ENCODE data around the gene GRIA3.

Gene GRIA3

GRCh38 chrX:123184219-123184865 lies at the start of gene GRIA3:
GRIA3 (plus strand) TSS chrX:123184278; CDS start chrX:123184536, 258 bp downstream.
- H3K27me3 Mint-ChIP-seq = peaks cover 34% of the 10 kb centered on the region
- DNase-seq (no peak), ATAC-seq (no peak)
- H3K4me1 Mint-ChIP-seq = peaks cover 4% of the 10 kb centered on the region
- no peaks in the 10 kb centered on the region for H3K9me3 Mint-ChIP-seq
- no peaks in the 10 kb centered on the region for H3K36me3 Mint-ChIP-seq (ENCODE audit: low read depth)
- no peak within 1 kb of the TSS for H3K27ac Mint-ChIP-seq
- H3K4me3 Mint-ChIP-seq = no peak within 1 kb of the TSS

- H3K4me1 Mint-ChIP-seq = no peaks in the 10 kb centered on the region
- no peaks in the 10 kb centered on the region for H3K27me3 Mint-ChIP-seq
- H3K27ac Mint-ChIP-seq = no peak overlapping the region
- no peak for DNase-seq
- no peak overlapping the region for H3K4me3 Mint-ChIP-seq
- no peaks in the 10 kb centered on the region for H3K9me3 Mint-ChIP-seq
- no peaks in the 10 kb centered on the region for H3K36me3 Mint-ChIP-seq (ENCODE audit: low read depth)
- ATAC-seq = no peak
These were observed 45.6 kb upstream of the GRIA3 start for GRCh38 chrX:123138473-123138872.

- no peak for DNase-seq
- Mint-ChIP-seq H3K27ac (no peak overlapping the region), H3K4me1 (no peaks in the 10 kb centered on the region), H3K9me3 (no peaks in the 10 kb centered on the region), H3K27me3 (no peaks in the 10 kb centered on the region), H3K36me3 (ENCODE audit: low read depth) (no peaks in the 10 kb centered on the region), H3K4me3 (no peak overlapping the region)
- ATAC-seq = no peak
These were observed 43.6 kb upstream of the GRIA3 start for GRCh38 chrX:123140454-123140853.

- H3K27ac Mint-ChIP-seq = no peak overlapping the region
- no peaks in the 10 kb centered on the region for H3K36me3 Mint-ChIP-seq (ENCODE audit: low read depth)
- DNase-seq (no peak), ATAC-seq (no peak)
- no peaks in the 10 kb centered on the region for H3K9me3 Mint-ChIP-seq
- H3K4me1 Mint-ChIP-seq = no peaks in the 10 kb centered on the region
- H3K27me3 Mint-ChIP-seq = no peaks in the 10 kb centered on the region
- H3K4me3 Mint-ChIP-seq = no peak overlapping the region
These were observed 43.2 kb upstream of the GRIA3 start for GRCh38 chrX:123140904-123141303.

- ATAC-seq (no peak), DNase-seq (no peak)
- Mint-ChIP-seq H3K9me3 (no peaks in the 10 kb centered on the region), H3K27me3 (no peaks in the 10 kb centered on the region), H3K27ac (no peak overlapping the region), H3K36me3 (ENCODE audit: low read depth) (no peaks in the 10 kb centered on the region), H3K4me3 (no peak overlapping the region), H3K4me1 (no peaks in the 10 kb centered on the region)
These were observed 30.2 kb upstream of the GRIA3 start for GRCh38 chrX:123153846-123154335.

- DNase-seq = no peak
- ATAC-seq = no peak
- Mint-ChIP-seq H3K4me1 (no peaks in the 10 kb centered on the region), H3K36me3 (ENCODE audit: low read depth) (no peaks in the 10 kb centered on the region), H3K27me3 (no peaks in the 10 kb centered on the region), H3K4me3 (no peak overlapping the region), H3K27ac (no peak overlapping the region), H3K9me3 (peaks cover 3% of the 10 kb centered on the region)
These were observed 28.8 kb upstream of the GRIA3 start for GRCh38 chrX:123155327-123155726.

GRCh38 chrX:123157586-123157985 lies 26.5 kb upstream of the GRIA3 start:
- H3K36me3 Mint-ChIP-seq (ENCODE audit: low read depth) = no peaks in the 10 kb centered on the region
- ATAC-seq = no peak
- H3K4me3 Mint-ChIP-seq = no peak overlapping the region
- no peaks in the 10 kb centered on the region for H3K27me3 Mint-ChIP-seq
- H3K9me3 Mint-ChIP-seq = peaks cover 5% of the 10 kb centered on the region
- H3K27ac Mint-ChIP-seq = no peak overlapping the region
- no peaks in the 10 kb centered on the region for H3K4me1 Mint-ChIP-seq
- DNase-seq = no peak

- Mint-ChIP-seq H3K9me3 (peaks cover 5% of the 10 kb centered on the region), H3K27me3 (no peaks in the 10 kb centered on the region), H3K4me3 (no peak overlapping the region), H3K27ac (no peak overlapping the region), H3K4me1 (no peaks in the 10 kb centered on the region), H3K36me3 (ENCODE audit: low read depth) (no peaks in the 10 kb centered on the region)
- ATAC-seq (no peak), DNase-seq (no peak)
These were observed 24.7 kb upstream of the GRIA3 start for GRCh38 chrX:123159403-123159802.

- H3K9me3 Mint-ChIP-seq = peaks cover 7% of the 10 kb centered on the region
- no peak for ATAC-seq
- no peaks in the 10 kb centered on the region for H3K4me1 Mint-ChIP-seq
- H3K36me3 Mint-ChIP-seq (ENCODE audit: low read depth) = no peaks in the 10 kb centered on the region
- H3K27ac Mint-ChIP-seq = no peak overlapping the region
- no peak overlapping the region for H3K4me3 Mint-ChIP-seq
- DNase-seq = no peak
- H3K27me3 Mint-ChIP-seq = no peaks in the 10 kb centered on the region
These were observed 16.5 kb upstream of the GRIA3 start for GRCh38 chrX:123167621-123168020.

- H3K36me3 Mint-ChIP-seq (ENCODE audit: low read depth) = no peaks in the 10 kb centered on the region
- no peak for DNase-seq
- no peaks in the 10 kb centered on the region for H3K4me1 Mint-ChIP-seq
- no peak overlapping the region for H3K27ac Mint-ChIP-seq
- H3K9me3 Mint-ChIP-seq = peaks cover 7% of the 10 kb centered on the region
- no peak overlapping the region for H3K4me3 Mint-ChIP-seq
- no peak for ATAC-seq
- H3K27me3 Mint-ChIP-seq = no peaks in the 10 kb centered on the region
These were observed 14.7 kb upstream of the GRIA3 start for GRCh38 chrX:123169247-123169901.

GRCh38 chrX:123170546-123170945 lies 13.5 kb upstream of the GRIA3 start:
- no peak for DNase-seq
- no peak for ATAC-seq
- H3K4me3 Mint-ChIP-seq = no peak overlapping the region
- H3K4me1 Mint-ChIP-seq = no peaks in the 10 kb centered on the region
- no peaks in the 10 kb centered on the region for H3K27me3 Mint-ChIP-seq
- H3K9me3 Mint-ChIP-seq = peaks cover 7% of the 10 kb centered on the region
- no peaks in the 10 kb centered on the region for H3K36me3 Mint-ChIP-seq (ENCODE audit: low read depth)
- no peak overlapping the region for H3K27ac Mint-ChIP-seq

GRCh38 chrX:123171781-123172180 lies 12.3 kb upstream of the GRIA3 start:
- no peak for DNase-seq
- no peaks in the 10 kb centered on the region for H3K27me3 Mint-ChIP-seq
- no peak for ATAC-seq
- no peaks in the 10 kb centered on the region for H3K36me3 Mint-ChIP-seq (ENCODE audit: low read depth)
- H3K4me1 Mint-ChIP-seq = no peaks in the 10 kb centered on the region
- H3K9me3 Mint-ChIP-seq = peaks cover 4% of the 10 kb centered on the region
- no peak overlapping the region for H3K4me3 Mint-ChIP-seq
- H3K27ac Mint-ChIP-seq = no peak overlapping the region

- no peak overlapping the region for H3K4me3 Mint-ChIP-seq
- H3K27ac Mint-ChIP-seq = no peak overlapping the region
- no peak for ATAC-seq
- no peaks in the 10 kb centered on the region for H3K27me3 Mint-ChIP-seq
- DNase-seq = no peak
- H3K4me1 Mint-ChIP-seq = no peaks in the 10 kb centered on the region
- no peaks in the 10 kb centered on the region for H3K9me3 Mint-ChIP-seq
- no peaks in the 10 kb centered on the region for H3K36me3 Mint-ChIP-seq (ENCODE audit: low read depth)
These were observed 11.2 kb upstream of the GRIA3 start for GRCh38 chrX:123172869-123173268.

- Mint-ChIP-seq H3K4me3 (no peak overlapping the region), H3K4me1 (no peaks in the 10 kb centered on the region), H3K9me3 (no peaks in the 10 kb centered on the region), H3K27me3 (no peaks in the 10 kb centered on the region), H3K36me3 (ENCODE audit: low read depth) (no peaks in the 10 kb centered on the region), H3K27ac (no peak overlapping the region)
- no peak for ATAC-seq
- DNase-seq = no peak
These were observed 10.2 kb upstream of the GRIA3 start for GRCh38 chrX:123173833-123174232.

- H3K9me3 Mint-ChIP-seq = no peaks in the 10 kb centered on the region
- H3K27ac Mint-ChIP-seq = no peak overlapping the region
- DNase-seq (no peak), ATAC-seq (no peak)
- no peaks in the 10 kb centered on the region for H3K4me1 Mint-ChIP-seq
- no peaks in the 10 kb centered on the region for H3K27me3 Mint-ChIP-seq
- no peaks in the 10 kb centered on the region for H3K36me3 Mint-ChIP-seq (ENCODE audit: low read depth)
- H3K4me3 Mint-ChIP-seq = no peak overlapping the region
These were observed 8.5 kb upstream of the GRIA3 start for GRCh38 chrX:123175366-123176122.

All from activated naive CD8-positive, alpha-beta T cell treated with anti-CD3 and anti-CD28 coated beads, Interleukin-2, amount 50 U/mL, for 24 hours (primary cell).